ENCODE results near the gene USP47. TPM values are rescaled to one million over a fixed set of nuclear protein-coding genes. Genes with fewer than 3 reads are reported as not detected.

USP47 gene
- polyA plus RNA-seq, 1 experiment = 15.0 TPM

DNA sequence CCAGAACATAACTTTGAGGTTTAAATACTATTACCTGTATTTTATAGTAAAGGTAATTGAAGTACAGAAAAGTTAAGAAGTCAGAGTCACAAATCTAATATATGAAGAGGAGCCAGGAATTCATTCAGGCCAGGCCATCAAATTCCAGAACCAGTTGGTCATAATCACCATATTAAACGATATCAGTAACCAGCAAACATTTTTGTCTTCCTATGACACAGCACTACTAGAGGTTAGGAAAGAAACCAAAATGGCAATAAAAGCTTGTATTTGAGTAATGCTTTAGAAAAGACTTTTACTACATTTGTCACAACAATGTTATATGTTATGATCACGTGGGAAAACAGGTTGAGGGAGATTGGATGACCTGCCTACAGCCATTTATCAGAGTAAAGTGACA lies 104.4 kb downstream of the USP47 start:
- peak; percentile 59 for DNase-seq (ENCODE audit: low read depth)
- TF ChIP-seq CTCF (IDR thresholded peaks at IDR 0.05; ENCODE audit: insufficient read depth, low read depth, low read length) = no peak
- H3K36me3 ChIP-seq (ENCODE audit: control insufficient read depth, insufficient read depth, low read length) = no peaks in the 10 kb centered on the region
- CTCF ChIA-PET = interaction anchor here (1.0 to 2.6 kb wide), 6 partner anchors 14 to 98 kb away, joined by 3 to 12 read pairs (median 4); no protein-coding TSS in a partner anchor
- no peak overlapping the region for H3K4me3 ChIP-seq (ENCODE audit: low read depth, low read length)
- POLR2A ChIA-PET = no interaction called here
- H3K27me3 ChIP-seq (ENCODE audit: control insufficient read depth, insufficient read depth, low read length) = no peaks in the 10 kb centered on the region

GRCh38 chr11:11946878-11947277 lies 105.1 kb downstream of the USP47 start:
- ChIA-PET POLR2A (interaction anchor here (0.6 kb wide), 1 partner anchor 9 kb away, joined by 3 read pairs; no protein-coding TSS in a partner anchor), CTCF (interaction anchor here (1.0 to 2.6 kb wide), 6 partner anchors 9 to 95 kb away, joined by 3 to 12 read pairs (median 4); no protein-coding TSS in a partner anchor)
- Histone ChIP-seq H3K4me3 (ENCODE audit: low read depth, low read length) (no peak overlapping the region), H3K27me3 (ENCODE audit: control insufficient read depth, insufficient read depth, low read length) (no peaks in the 10 kb centered on the region), H3K36me3 (ENCODE audit: control insufficient read depth, insufficient read depth, low read length) (no peaks in the 10 kb centered on the region)
- DNase-seq (ENCODE audit: low read depth) = no peak
- no peak for TF ChIP-seq CTCF (IDR thresholded peaks at IDR 0.05; ENCODE audit: insufficient read depth, low read depth, low read length)

DNA sequence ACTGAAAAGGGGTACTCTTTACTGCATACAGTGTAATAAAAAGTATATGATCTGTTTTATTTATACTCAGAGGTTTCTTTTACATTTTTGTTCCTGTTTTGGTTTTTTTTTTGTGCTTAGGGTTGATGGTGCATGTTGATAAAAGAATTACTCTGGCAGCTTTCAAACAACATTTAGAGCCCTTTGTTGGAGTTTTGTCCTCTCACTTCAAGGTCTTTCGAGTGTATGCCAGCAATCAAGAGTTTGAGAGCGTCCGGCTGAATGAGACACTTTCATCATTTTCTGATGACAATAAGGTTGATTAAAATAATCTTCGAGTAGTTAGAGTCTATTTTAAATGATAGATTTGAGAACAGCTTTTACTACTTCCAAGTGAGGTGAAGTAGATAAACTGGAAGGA lies 106.1 kb downstream of the USP47 start:
- Histone ChIP-seq H3K4me3 (ENCODE audit: low read depth, low read length) (no peak overlapping the region), H3K27me3 (ENCODE audit: control insufficient read depth, insufficient read depth, low read length) (no peaks in the 10 kb centered on the region), H3K36me3 (ENCODE audit: control insufficient read depth, insufficient read depth, low read length) (no peaks in the 10 kb centered on the region)
- TF ChIP-seq CTCF (IDR thresholded peaks at IDR 0.05; ENCODE audit: insufficient read depth, low read depth, low read length) = no peak
- POLR2A ChIA-PET = interaction anchor here (0.6 kb wide), 1 partner anchor 9 kb away, joined by 3 read pairs; no protein-coding TSS in a partner anchor
- no peak for DNase-seq (ENCODE audit: low read depth)
- CTCF ChIA-PET = interaction anchor here (1.0 to 2.6 kb wide), 2 partner anchors 12 to 19 kb away, joined by 3 to 12 read pairs; no protein-coding TSS in a partner anchor

DNA sequence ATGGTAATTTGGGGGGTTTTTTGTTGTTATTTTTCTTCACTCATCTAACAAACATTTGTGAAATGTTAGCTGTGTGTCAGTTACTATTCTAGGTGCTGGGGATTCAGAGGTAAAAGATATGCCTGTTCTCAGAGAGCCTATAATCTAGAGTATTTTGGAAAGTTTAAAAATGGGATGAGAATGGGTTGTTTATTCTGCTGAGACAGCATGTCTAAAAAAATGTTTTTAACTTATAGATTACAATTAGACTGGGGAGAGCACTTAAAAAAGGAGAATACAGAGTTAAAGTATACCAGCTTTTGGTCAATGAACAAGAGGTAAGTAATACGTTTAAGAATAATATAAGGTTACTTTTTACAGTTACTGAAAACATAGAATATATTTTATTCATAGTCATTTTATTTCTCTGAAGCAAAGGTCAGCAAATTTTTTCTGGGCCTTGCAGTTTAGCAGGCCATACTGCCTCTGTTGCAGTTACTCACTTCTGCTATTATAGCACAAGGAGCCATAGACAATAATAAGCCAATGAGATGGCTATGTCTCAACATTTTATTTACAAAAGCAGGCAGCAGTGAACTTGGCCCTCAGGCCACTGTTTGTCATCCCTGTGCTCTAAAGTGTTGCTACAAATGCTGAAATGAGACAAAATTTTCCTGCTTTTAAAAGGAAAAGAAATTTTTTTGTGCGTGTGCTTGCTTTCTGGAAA lies 106.6 kb downstream of the USP47 start:
- no peak for TF ChIP-seq CTCF (IDR thresholded peaks at IDR 0.05; ENCODE audit: insufficient read depth, low read depth, low read length)
- ChIA-PET POLR2A (no interaction called here), CTCF (interaction anchor here (1.0 to 2.6 kb wide), 2 partner anchors 12 to 19 kb away, joined by 3 to 12 read pairs; no protein-coding TSS in a partner anchor)
- no peak for DNase-seq (ENCODE audit: low read depth)
- Histone ChIP-seq H3K36me3 (ENCODE audit: control insufficient read depth, insufficient read depth, low read length) (no peaks in the 10 kb centered on the region; the same call in 1 of the 2 replicates), H3K27me3 (ENCODE audit: control insufficient read depth, insufficient read depth, low read length) (no peaks in the 10 kb centered on the region), H3K4me3 (ENCODE audit: low read depth, low read length) (no peak overlapping the region)

- Histone ChIP-seq H3K27me3 (ENCODE audit: control insufficient read depth, insufficient read depth, low read length) (no peaks in the 10 kb centered on the region), H3K4me3 (ENCODE audit: low read depth, low read length) (no peak overlapping the region), H3K36me3 (ENCODE audit: control insufficient read depth, insufficient read depth, low read length) (no peaks in the 10 kb centered on the region; the same call in 1 of the 2 replicates)
- no peak for DNase-seq (ENCODE audit: low read depth)
- ChIA-PET CTCF (no interaction called here), POLR2A (interaction anchor here (0.5 kb wide), 1 partner anchor 293 kb away, joined by 3 read pairs; no protein-coding TSS in a partner anchor)
- no peak for TF ChIP-seq CTCF (IDR thresholded peaks at IDR 0.05; ENCODE audit: insufficient read depth, low read depth, low read length)
These were observed 107.7 kb downstream of the USP47 start for GRCh38 chr11:11949482-11949881.

Data from BJ (cell line).